HUDEP-2 (cell line): ENCODE results near the gene KLF1.

Experiments used
- DNase-seq, 76 experiments: peaks; one replicate each; lab custom pipeline; 2025; ENCODE audit not compliant: unreplicated experiment in 76 of 76; lab: John Stamatoyannopoulos, UW

The KLF1 gene

DNA sequence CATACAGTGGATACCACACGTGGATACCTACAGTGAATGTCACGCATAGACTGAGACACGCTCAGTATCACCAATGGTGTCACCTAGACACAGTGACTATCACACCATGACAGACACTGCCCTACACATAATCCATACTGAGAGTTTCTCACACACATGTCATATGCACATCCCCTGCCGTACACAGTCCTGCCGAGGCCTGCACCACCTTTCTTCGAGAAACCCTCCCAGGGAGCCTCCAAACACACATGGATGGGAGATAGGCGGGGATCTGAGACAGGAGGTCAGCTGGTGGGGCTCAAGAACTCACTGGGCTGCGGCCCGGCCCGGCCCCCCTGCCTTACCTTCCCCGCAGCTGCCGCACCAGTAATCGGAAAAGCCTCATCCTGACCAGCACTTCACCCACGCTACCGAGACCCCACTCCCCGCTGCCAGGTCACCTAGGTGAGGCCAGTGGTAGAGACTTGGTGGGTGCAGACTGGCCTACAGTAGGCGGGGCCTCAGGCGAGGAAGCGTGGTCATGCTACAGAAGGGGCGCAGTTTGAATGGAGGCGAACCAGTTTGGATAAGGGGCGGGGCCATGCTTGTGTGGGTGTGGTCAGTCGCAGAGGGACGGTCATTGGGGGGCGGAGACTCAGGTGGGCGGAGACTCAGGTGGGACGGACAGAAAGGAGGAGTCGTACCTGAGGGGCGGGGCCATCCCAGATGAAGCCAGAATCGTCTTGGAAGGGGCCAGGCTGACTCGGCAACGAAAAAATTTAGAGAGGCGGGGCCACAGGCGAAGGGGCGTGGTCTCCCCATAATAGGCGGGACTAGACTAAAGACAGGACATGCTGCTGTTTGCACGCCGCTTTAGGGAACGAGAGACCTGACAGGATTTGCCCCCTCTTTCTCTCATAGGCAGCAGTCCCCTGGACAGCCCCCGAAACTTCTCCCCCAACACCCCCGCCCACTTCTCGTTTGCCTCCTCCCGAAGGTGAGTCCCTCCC is 46.6 kb downstream of the KLF1 start:
- DNase-seq, result peak in 74 of 76 experiments; percentile 49 to 99 (median 92)

DNA sequence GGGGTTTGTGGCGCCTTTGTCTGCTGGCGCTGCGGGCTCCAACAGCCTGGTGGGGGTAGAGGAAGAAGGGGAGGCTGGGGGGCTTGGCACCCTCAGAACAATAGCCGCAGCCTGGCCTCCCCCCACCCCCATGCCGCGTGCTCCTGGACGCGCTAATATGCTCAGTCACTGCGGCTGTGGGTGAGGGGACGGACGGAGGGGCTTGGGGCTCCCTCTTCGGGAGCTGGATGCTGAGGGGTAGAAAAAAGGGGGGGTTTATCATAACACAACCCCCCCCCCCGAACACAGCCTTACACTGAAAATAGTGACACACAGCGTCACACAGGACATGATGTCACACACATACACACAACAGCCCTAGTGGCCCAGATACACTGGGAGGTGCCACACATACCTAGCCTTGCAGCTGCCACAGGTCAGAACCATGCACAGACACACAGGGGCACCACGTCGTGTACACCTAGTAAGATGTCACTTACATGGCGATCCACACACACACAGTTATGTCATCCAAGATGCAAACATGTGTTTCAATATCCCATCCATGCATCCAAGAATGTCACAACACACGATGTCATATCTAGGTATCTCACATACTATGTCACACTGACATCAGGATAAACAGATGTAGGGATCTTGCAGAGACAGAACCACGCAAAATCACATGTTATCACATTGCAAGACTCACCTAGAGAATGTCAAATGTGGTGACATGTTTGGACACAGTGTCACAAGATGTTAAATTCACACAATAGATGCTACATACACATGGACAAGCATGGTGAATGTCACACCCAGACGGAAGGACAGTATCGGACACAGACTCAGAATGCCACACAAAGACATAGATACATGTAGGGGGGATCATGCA is 47.9 kb downstream of the KLF1 start:
- DNase-seq, result peak in 4 of 76 experiments; percentile 12 to 34 (median 12)

DNA sequence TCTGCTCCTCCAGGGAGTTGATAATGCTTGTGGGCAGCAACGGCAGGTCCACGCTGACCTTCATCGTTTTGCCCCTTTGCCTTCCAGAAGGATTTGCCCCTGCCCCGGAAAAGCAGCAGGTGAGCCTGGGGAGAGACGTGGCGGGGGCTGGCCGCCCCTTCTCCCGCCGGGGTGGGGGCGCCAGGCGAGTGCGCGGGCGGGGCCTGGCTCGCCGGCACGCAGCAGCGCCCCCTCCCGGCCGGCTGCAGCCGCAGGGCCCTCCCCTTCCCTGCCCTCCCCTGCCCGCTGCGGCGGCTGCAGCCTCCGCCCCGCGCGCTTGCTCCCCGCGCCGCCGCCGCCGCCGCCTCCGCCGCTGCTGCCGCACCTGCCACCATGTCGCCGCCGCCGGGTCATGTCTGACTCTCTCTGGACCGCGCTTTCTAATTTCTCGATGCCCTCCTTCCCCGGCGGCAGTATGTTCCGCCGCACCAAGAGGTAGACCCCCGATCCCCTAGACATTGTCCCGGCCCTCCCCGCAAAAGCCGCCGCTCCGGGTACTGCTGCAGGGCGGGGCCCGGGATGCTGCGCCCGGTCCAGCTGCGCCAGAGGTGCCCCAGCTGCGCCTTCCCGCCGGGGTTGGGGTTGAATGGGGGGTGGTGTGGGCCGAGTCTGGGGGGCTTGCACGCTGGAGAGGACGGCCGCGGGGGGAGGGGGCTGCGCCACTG is 48.7 kb downstream of the KLF1 start, which contains the start of gene MAST1:
Gene MAST1, plus strand, starts transcription at position 334 of the 704 bp plus-strand sequence. Its CDS starts 58 bp downstream, at position 392.
- DNase-seq, result peak in 49 of 76 experiments; percentile 20 to 74 (median 54)

GRCh38 chr19:12837225-12837624 is 49.8 kb downstream of the KLF1 start:
- DNase-seq, result no peak

GRCh38 chr19:12836529-12836863 is 50.5 kb downstream of the KLF1 start:
- peak in 2 of 76 experiments; percentile 15 to 32 for DNase-seq

DNA sequence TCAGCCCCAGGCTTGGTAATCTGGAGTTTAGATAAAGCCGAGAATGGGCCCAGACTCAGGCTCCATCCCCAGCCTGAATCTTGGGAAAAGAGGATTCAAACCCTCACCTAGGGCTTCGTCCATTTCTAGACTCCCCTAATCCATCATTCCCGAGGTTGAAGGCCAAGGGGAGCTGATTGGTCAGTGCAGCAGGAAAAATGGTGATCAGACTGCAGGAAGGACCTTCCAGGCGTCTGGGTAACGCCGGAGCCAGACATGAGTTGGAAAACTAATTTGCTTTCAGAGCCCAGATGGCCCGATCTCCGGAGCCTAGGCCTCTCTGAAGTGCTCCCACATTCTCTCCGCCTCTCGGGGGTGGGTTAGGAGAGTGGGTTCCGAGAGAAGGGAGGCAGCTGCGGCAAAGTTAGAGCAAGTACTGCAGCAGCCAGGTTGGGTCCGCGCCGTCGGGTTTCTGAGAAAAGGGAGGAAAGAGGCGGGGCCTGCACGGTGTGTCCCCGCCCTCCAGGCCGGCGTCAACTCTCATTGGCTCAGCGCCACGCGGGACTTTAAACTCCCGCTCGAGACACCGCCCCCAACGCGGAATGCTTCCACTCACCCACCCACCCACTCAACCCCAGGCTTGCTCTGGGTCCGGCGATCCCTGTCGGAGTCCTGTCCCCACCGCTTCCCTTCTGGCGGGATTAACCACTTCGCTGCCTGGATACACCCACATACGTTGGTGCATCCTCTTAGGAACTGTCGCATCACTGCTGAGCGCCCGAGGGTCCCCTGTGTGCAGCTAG is 51.8 kb downstream of the KLF1 start:
- DNase-seq, result peak in 46 of 76 experiments; percentile 28 to 67 (median 47)

- peak in 1 of 76 experiments; percentile 12 for DNase-seq
Measured at GRCh38 chr19:12834566-12834943, 52.4 kb downstream of the KLF1 start, which contains the start of gene RTBDN. TSS of gene RTBDN (minus strand) at chr19:12834579. CDS start at chr19:12829979, 4,600 bp downstream.
